Mesodermal cell (in vitro differentiated cells): ENCODE results near the gene TPMT.

Source experiments
- H3K27ac ChIP-seq: 2 replicates; pipeline ENCODE4 v1.7.0; 2013; ENCODE audit warnings: mild to moderate bottlenecking, low read depth, low read length, moderate library complexity; ENCODE audit not compliant: severe bottlenecking
- H3K36me3 ChIP-seq: 2 replicates; pipeline ENCODE4 v1.7.1; 2013; ENCODE audit warnings: mild to moderate bottlenecking, low read length, moderate library complexity; ENCODE audit not compliant: control insufficient read depth, insufficient read depth
- H3K4me1 ChIP-seq: one replicate; pipeline ENCODE4 v1.7.1; 2013; ENCODE audit warnings: mild to moderate bottlenecking, low read length; ENCODE audit not compliant: insufficient read depth, control insufficient read depth, poor library complexity, severe bottlenecking
- H3K4me3 ChIP-seq: 2 replicates; pipeline ENCODE4 v1.7.0; 2013; ENCODE audit warnings: low read length, control low read depth, mild to moderate bottlenecking; ENCODE audit not compliant: insufficient read depth, poor library complexity, severe bottlenecking; ENCODE audit errors: extremely low read depth
- H3K9me3 ChIP-seq: 2 replicates; pipeline ENCODE4 v1.7.1; 2013; ENCODE audit warnings: mild to moderate bottlenecking, low read length, moderate library complexity; ENCODE audit not compliant: control insufficient read depth
- WGBS, 2 experiments: methylation state at CpG; one replicate each; pipeline ENCODE4 v1.1.5; 2013; ENCODE audit warnings: missing lambda C conversion rate in 2 of 2; ENCODE audit not compliant: insufficient coverage in 2 of 2; 5-methylcytosine and 5-hydroxymethylcytosine counted together

The TPMT gene

DNA sequence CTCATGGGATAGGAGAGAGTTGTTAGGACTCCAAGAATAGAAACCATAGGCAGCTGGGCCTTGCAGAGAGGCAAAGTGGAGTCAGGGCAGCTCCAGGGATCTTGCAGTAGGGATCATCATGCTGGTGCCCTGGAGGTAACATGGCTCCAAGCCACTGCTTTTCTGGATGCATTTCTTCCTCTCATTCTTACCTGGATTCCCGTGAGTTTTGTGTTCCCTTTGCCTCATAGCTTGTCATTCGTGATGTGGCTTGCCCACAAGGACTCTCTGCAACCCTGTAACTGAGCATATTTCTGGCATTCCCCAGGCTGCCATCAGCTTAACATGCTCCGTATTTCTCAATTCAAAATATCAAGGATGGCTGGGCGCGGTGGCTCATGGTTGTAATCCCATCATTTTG, 37.7 kb downstream of the TPMT start:
- H3K4me3 ChIP-seq: no peak overlapping the region
- H3K9me3 ChIP-seq: no peaks in the 10 kb centered on the region
- H3K4me1 ChIP-seq: no peaks in the 10 kb centered on the region
- no peaks in the 10 kb centered on the region for H3K36me3 ChIP-seq
- H3K27ac ChIP-seq: no peak overlapping the region
- WGBS, 2 experiments: 84 to 85% methylated on average over 5 of the region's 5 CpGs

DNA sequence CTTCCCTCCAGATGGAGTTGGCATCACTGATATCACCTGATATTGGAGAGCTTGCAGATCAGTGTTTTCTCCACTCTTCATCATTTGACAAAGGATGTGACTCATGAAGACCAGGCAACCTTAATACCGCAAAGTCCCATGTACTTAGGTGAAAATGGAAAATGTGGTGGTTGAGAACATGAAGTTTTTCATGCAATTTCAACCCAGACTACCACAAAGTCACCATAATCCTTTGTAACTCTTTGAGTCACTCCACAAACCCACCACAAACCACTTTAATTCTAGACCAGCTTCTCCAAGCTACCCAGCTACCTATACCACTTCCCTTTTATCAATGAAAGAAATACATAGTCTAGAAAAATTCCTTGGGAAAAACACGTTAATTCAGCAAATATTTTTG, 39.5 kb downstream of the TPMT start:
- Histone ChIP-seq H3K27ac (no peak overlapping the region), H3K36me3 (no peaks in the 10 kb centered on the region)
- 89% methylated on average over 1 of the region's 2 CpGs; no CpG with 5 or more reads in 1 of the 2 experiments for WGBS, 2 experiments

DNA sequence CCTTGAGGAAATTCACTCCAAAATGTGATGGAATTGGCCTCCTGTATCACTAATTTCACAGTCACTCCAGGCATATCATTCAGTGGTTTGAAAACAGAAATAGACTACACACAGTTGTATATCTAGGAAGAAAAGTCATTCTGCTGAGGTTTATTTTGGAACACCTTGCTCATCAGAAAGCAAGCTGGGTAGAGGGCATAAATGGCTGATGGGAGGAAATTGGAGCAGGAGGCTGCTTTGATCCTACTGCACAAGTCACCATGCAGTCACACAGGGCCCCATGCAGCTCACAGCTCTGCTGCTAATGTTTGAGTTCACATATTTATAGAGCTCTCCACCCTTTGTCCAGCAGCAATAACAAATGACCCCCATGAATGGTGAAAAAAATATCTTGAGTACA, 44.7 kb downstream of the TPMT start:
- no peak overlapping the region for H3K4me3 ChIP-seq
- H3K36me3 ChIP-seq: no peaks in the 10 kb centered on the region
- no peaks in the 10 kb centered on the region for H3K9me3 ChIP-seq
- H3K27ac ChIP-seq: no peak overlapping the region
- H3K4me1 ChIP-seq: no peaks in the 10 kb centered on the region

More for the DNA sequence above, 39.5 kb downstream of the TPMT start:
- Histone ChIP-seq H3K4me1 (no peaks in the 10 kb centered on the region), H3K9me3 (no peaks in the 10 kb centered on the region), H3K4me3 (no peak overlapping the region)

DNA sequence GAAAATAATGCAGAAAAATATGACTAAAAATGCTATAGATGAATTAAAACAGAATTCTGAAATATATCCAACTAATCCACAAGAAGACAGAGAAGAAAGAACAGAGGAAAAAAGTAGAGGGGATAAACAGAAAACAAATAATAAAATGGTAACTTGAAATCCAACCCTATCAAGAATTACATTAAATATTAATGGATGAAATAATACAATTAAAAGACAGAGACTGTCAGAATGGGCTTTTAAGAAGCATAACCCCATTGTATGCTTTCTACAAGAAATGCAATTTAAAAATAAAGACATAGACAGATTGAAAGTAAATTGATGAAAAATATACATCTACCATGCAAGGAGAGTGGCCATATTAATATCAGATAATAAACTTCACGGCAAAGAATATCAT, 47.8 kb downstream of the TPMT start:
- no peak overlapping the region for H3K27ac ChIP-seq
- no peak overlapping the region for H3K4me3 ChIP-seq
- H3K4me1 ChIP-seq: no peaks in the 10 kb centered on the region
- no CpG with 5 or more reads among the region's 1 CpG for WGBS, 2 experiments
- H3K36me3 ChIP-seq: no peaks in the 10 kb centered on the region
- H3K9me3 ChIP-seq: no peaks in the 10 kb centered on the region

DNA sequence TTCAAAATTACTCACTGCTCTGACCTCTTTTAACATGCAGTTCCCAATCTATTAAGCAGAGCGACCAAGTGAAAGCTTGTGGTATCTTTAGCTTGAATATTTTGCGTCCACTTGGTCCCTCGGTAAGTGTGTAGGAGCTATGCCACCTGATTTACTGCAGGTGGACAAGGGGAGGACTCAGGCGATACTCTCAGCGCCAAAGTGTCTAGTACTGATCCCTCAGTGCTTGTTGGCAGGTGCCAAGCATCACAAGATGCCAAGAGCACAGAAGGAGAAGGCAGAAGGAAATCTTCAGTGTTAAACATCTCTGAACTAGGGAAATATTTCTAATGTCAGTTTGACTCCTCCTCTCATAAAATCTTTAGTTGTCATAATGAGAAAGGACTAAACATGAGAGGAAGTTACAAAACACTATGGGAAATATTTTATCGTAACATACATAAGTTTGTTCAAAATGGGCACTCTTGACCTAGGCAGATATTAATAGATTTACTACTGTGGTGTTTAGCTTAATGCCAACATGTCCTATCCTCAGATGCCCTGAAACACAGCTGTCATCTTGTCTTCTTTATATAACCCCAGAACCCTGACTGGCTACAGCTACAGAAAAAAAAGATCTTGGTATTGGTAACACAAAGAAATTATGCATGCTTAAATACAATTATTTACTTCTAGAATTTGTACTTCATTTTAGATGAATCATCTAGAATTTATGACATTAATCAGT, 51.9 kb downstream of the TPMT start:
- Histone ChIP-seq H3K4me3 (no peak overlapping the region), H3K4me1 (no peaks in the 10 kb centered on the region), H3K9me3 (no peaks in the 10 kb centered on the region), H3K36me3 (no peaks in the 10 kb centered on the region), H3K27ac (no peak overlapping the region)
- WGBS, 2 experiments: 89 to 93% methylated on average over 5 of the region's 6 CpGs

DNA sequence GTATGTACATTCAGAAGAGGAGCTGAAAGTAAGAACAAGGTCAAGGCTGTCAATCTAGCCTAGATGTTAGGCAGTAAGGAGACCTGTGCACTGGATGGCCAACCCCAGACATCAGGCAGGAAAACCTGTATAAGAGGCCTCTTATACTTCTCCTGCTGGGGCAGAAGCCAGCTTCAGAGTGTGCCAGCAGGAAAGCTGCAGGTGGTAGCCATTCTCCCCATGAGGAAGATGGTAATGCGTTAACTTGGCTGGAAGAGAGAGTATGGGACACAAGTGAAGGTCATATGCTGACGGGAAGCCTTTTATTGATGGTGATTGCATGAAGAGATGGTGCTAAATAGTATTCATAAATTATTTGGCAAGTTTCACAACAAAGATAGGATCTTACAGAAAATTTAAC, 53.0 kb downstream of the TPMT start:
- Histone ChIP-seq H3K4me3 (no peak overlapping the region), H3K9me3 (no peaks in the 10 kb centered on the region), H3K27ac (no peak overlapping the region), H3K36me3 (no peaks in the 10 kb centered on the region), H3K4me1 (no peaks in the 10 kb centered on the region)
- 100% methylated on average over 1 of the region's 2 CpGs; no CpG with 5 or more reads in 1 of the 2 experiments for WGBS, 2 experiments

DNA sequence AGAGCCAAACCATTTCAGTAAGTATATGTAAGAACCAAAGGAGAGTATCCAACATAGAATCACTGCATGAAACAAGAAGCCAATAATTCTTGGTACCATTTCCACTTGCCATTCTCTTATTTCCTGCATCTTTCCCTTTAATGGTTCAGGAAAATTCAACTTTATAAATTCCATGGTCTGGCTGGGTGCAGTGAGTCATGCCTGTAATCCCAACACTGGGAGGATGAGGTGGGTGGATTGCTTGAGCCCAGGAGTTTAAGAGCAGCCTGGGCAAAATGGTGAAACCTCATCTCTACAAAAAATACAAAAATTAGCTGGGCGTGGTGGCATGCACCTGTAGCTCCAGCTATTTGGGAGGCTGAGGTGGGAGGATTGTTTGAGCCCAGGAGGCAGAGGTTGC, 53.6 kb downstream of the TPMT start:
- no CpG with 5 or more reads among the region's 1 CpG for WGBS, 2 experiments
- Histone ChIP-seq H3K4me3 (no peak overlapping the region), H3K4me1 (no peaks in the 10 kb centered on the region), H3K9me3 (no peaks in the 10 kb centered on the region), H3K36me3 (no peaks in the 10 kb centered on the region), H3K27ac (no peak overlapping the region)

DNA sequence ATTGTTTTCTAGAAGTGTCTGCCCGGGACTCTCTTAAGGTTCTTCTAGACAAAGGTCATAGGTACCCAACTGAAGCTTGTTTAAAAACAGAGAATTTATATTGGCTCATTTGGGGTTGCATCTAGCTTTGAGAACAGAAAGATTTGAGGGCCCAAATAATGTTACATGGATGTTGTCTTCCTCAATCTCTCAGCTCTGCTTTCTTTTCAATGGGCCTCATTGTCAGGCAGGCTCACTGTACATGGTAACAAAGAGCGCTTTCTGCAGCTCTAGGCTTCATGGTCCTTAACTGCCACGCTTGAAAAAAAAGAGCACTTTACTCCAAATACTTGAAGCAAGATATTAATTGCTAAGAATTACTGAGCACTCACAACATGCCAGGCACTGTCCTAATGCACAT, 54.6 kb downstream of the TPMT start:
- H3K27ac ChIP-seq: no peak overlapping the region
- H3K36me3 ChIP-seq: no peaks in the 10 kb centered on the region
- WGBS, 2 experiments: 80 to 87% methylated on average over 3 of the region's 3 CpGs
- H3K9me3 ChIP-seq: no peaks in the 10 kb centered on the region
- no peak overlapping the region for H3K4me3 ChIP-seq
- no peaks in the 10 kb centered on the region for H3K4me1 ChIP-seq

DNA sequence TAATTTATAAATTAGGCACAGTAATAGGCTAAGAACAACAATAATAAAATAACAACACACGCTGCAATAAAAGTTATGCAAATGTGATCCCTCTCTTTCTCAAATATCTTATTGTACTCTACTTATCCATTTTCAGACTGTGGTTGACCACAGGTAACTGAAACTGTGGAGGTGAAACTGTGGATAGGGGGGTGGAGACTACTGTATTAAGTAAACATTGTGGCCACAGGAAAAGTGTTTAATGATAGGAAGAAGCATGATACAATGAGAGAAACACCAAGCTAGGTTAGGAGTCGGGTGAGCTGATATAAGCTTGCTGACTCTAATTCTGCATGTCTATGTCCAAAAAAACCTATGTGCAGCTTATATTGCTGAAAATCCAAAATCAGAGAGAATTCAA, 55.4 kb downstream of the TPMT start:
- Histone ChIP-seq H3K36me3 (no peaks in the 10 kb centered on the region), H3K4me1 (no peaks in the 10 kb centered on the region), H3K9me3 (no peaks in the 10 kb centered on the region), H3K27ac (no peak overlapping the region), H3K4me3 (no peak overlapping the region)
- WGBS, 2 experiments: 78 to 100% methylated on average over 1 of the region's 2 CpGs

DNA sequence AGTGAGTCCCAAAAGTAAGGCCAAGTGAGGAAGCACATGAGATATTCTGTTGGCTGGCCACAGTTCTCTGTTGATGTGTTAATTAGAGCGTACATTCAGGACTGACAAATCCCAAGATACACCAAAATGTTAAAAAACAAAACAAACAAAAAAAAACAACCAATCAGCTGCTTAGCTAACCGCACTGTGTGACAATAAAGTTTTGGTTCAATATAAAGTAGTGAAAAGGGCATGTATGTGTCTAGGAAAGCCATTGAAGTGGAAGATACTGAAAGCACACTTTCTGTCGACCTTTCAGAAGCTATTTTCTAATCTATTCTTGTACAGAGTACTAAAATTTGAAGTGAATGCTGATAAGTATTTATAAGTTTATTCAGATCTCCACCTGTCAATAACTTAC, 58.5 kb downstream of the TPMT start:
- H3K9me3 ChIP-seq: peaks cover 2% of the 10 kb centered on the region
- no peaks in the 10 kb centered on the region for H3K36me3 ChIP-seq
- H3K4me3 ChIP-seq: no peak overlapping the region
- H3K4me1 ChIP-seq: no peaks in the 10 kb centered on the region
- WGBS, 2 experiments: 100% methylated on average over 1 of the region's 3 CpGs
- H3K27ac ChIP-seq: no peak overlapping the region

DNA sequence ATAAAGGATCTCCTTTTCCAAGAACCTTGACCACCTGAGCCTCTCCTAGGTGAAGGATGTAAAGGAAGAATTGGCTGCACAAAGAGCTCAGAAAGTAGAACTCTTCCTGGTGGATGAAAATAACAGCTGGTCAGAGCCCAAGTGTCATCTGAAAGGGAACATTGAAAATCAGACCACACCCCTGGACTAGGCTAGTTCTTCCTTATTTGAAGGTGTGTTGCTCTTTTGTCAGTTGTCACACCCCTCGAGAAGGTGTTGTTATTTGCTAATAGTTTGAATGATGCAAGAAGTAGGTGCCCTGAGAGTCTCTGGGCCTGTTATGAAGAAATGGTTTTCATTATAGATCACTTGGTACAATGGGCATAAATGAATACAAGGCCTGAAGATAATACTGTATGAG, 63.5 kb downstream of the TPMT start:
- H3K9me3 ChIP-seq: peaks cover 18% of the 10 kb centered on the region
- H3K4me3 ChIP-seq: no peak overlapping the region
- H3K36me3 ChIP-seq: no peaks in the 10 kb centered on the region
- WGBS, 2 experiments: 88% methylated on average over 1 of the region's 1 CpG; no CpG with 5 or more reads in 1 of the 2 experiments
- H3K27ac ChIP-seq: no peak overlapping the region
- no peaks in the 10 kb centered on the region for H3K4me1 ChIP-seq
